GM23338 (cell line): ENCODE measurements around the gene ARID1B. TPM values are rescaled to one million over a fixed set of nuclear protein-coding genes. Genes with fewer than 3 reads are reported as not detected.

ENCODE experiments used
- ATAC-seq: fragments of 200-7000 bp; cut with Tn5 transposase; 3 replicates; pipeline ENCODE4 v1.9.1; 2020
- DNase-seq: peaks from one replicate; pipeline ENCODE4 v3.0.0-alpha.2; 2015; ENCODE audit warnings: low spot score
- H2AFZ ChIP-seq: fragments of 200-600 bp; sonication (generic); 2 replicates; pipeline ENCODE4 v1.8.0; 2016; ENCODE audit warnings: antibody characterized with exemption, mild to moderate bottlenecking, moderate library complexity
- H3F3A ChIP-seq: fragments of 200-600 bp; sonication (generic); replicated peaks from 2 replicates; pipeline ENCODE4 v1.8.0; 2017; ENCODE audit warnings: antibody characterized with exemption, mixed run types, low read depth
- H3K27ac ChIP-seq: fragments of 200-600 bp; sonication (generic); 2 replicates; pipeline ENCODE4 v1.6.1; 2016; ENCODE audit warnings: low read depth
- H3K27me3 ChIP-seq: fragments of 200-600 bp; sonication (generic); 2 replicates; pipeline ENCODE4 v1.8.0; 2016; ENCODE audit warnings: mild to moderate bottlenecking, mixed run types, moderate library complexity; ENCODE audit not compliant: insufficient read depth
- H3K36me3 ChIP-seq: fragments of 200-600 bp; sonication (generic); 2 replicates; pipeline ENCODE4 v1.8.0; 2016; ENCODE audit warnings: mild to moderate bottlenecking; ENCODE audit not compliant: insufficient read depth
- H3K4me1 ChIP-seq: fragments of 200-600 bp; sonication (generic); 2 replicates; pipeline ENCODE4 v1.8.0; 2016; ENCODE audit warnings: mild to moderate bottlenecking, moderate library complexity; ENCODE audit not compliant: insufficient read depth
- H3K4me2 ChIP-seq: fragments of 200-600 bp; sonication (generic); 2 replicates; pipeline ENCODE4 v1.7.1; 2017; ENCODE audit warnings: mixed run types
- H3K4me3 ChIP-seq: fragments of 200-600 bp; sonication (generic); 2 replicates; pipeline ENCODE4 v1.6.1; 2016; ENCODE audit warnings: mixed run types
- H3K79me2 ChIP-seq: fragments of 200-600 bp; sonication (generic); replicated peaks from 2 replicates; pipeline ENCODE4 v1.8.0; 2017; ENCODE audit warnings: mild to moderate bottlenecking; ENCODE audit not compliant: insufficient read depth
- H3K9me2 ChIP-seq: fragments of 200-600 bp; sonication (generic); 2 replicates; pipeline ENCODE4 v1.8.0; 2017; ENCODE audit not compliant: insufficient read depth
- H4K20me1 ChIP-seq: fragments of 200-600 bp; sonication (generic); replicated peaks from 2 replicates; pipeline ENCODE4 v1.8.0; 2017; ENCODE audit warnings: mild to moderate bottlenecking; ENCODE audit not compliant: insufficient read depth
- H3K27ac Mint-ChIP-seq: 2 replicates; pipeline ENCODE4 v1.8.0; 2020; ENCODE audit warnings: inconsistent platforms, mild to moderate bottlenecking, moderate library complexity, mixed read lengths
- H3K27me3 Mint-ChIP-seq: 3 replicates; pipeline ENCODE4 v1.8.0; 2022; ENCODE audit warnings: low read depth, mild to moderate bottlenecking, moderate library complexity, mixed read lengths, inconsistent platforms; ENCODE audit not compliant: insufficient read depth, poor library complexity
- H3K36me3 Mint-ChIP-seq: 3 replicates; pipeline ENCODE4 v1.8.0; 2021; ENCODE audit warnings: low read depth, mild to moderate bottlenecking, inconsistent platforms, moderate library complexity, mixed read lengths
- H3K4me1 Mint-ChIP-seq: 3 replicates; pipeline ENCODE4 v1.8.0; 2020; ENCODE audit warnings: mild to moderate bottlenecking, inconsistent platforms, mixed read lengths
- H3K4me3 Mint-ChIP-seq: 3 replicates; pipeline ENCODE4 v1.8.0; 2021; ENCODE audit warnings: moderate library complexity, mild to moderate bottlenecking, inconsistent platforms, mixed read lengths
- H3K9me3 Mint-ChIP-seq: 3 replicates; pipeline ENCODE4 v1.8.0; 2020; ENCODE audit warnings: moderate library complexity, mild to moderate bottlenecking, inconsistent platforms, mixed read lengths
- CREB1 ChIP-seq: fragments of 250-450 bp; sonication (Bioruptor Pico); IDR thresholded peaks from 2 replicates; pipeline ENCODE4 v1.5.0; 2020; ENCODE audit warnings: low read depth, mild to moderate bottlenecking, moderate library complexity
- CTCF ChIP-seq, 2 experiments: fragments of 200-600 bp in 1 of 2; sonication (generic) in 1 of 2; conservative IDR thresholded peaks; 2 replicates each; pipeline versions ENCODE4 v1.5.1 to v1.6.1; 2016 to 2017; ENCODE audit warnings: antibody characterized with exemption in 2 of 2, low read depth in 2 of 2, mild to moderate bottlenecking in 2 of 2, moderate library complexity in 1 of 2
- EZH2 ChIP-seq: fragments of 200-600 bp; sonication (generic); IDR thresholded peaks from one replicate; pipeline ENCODE4 v1.8.0; 2017; ENCODE audit warnings: antibody characterized with exemption, mild to moderate bottlenecking, low read depth; ENCODE audit not compliant: unreplicated experiment
- EZH2phosphoT487 ChIP-seq: fragments of 200-600 bp; sonication (generic); IDR thresholded peaks from one replicate; pipeline ENCODE4 v1.8.1; 2018; ENCODE audit warnings: antibody characterized with exemption; ENCODE audit not compliant: unreplicated experiment
- JUNB ChIP-seq: IDR thresholded peaks from one replicate; pipeline ENCODE4 v1.6.1; 2016; ENCODE audit warnings: antibody characterized with exemption; ENCODE audit not compliant: unreplicated experiment
- NANOG ChIP-seq: IDR thresholded peaks from 2 replicates; pipeline ENCODE4 v1.6.1; 2016; ENCODE audit warnings: antibody characterized with exemption, borderline replicate concordance
- POLR2AphosphoS5 ChIP-seq: IDR thresholded peaks from 2 replicates; pipeline ENCODE4 v1.6.1; 2016; ENCODE audit warnings: antibody characterized with exemption, low read depth
- REST ChIP-seq: IDR thresholded peaks from one replicate; pipeline ENCODE4 v1.6.1; 2018; ENCODE audit warnings: antibody characterized with exemption; ENCODE audit not compliant: unreplicated experiment
- STAT1 ChIP-seq: IDR thresholded peaks from one replicate; pipeline ENCODE4 v1.6.1; 2016; ENCODE audit warnings: antibody characterized with exemption; ENCODE audit not compliant: unreplicated experiment
- ZNF114 ChIP-seq: fragments of 250-450 bp; sonication (Bioruptor Pico); IDR thresholded peaks from 2 replicates; pipeline ENCODE4 v1.5.0; 2020; ENCODE audit warnings: mild to moderate bottlenecking, moderate library complexity
- ZNF331 ChIP-seq: fragments of 250-450 bp; sonication (Bioruptor Pico); IDR thresholded peaks from 2 replicates; pipeline ENCODE4 v1.5.0; 2020; ENCODE audit warnings: low read depth, mild to moderate bottlenecking, moderate library complexity
- ZNF462 ChIP-seq: fragments of 250-450 bp; sonication (Bioruptor Pico); IDR thresholded peaks from 2 replicates; pipeline ENCODE4 v1.5.0; 2020; ENCODE audit warnings: mild to moderate bottlenecking, moderate library complexity
- polyA plus RNA-seq: library from polyadenylated mRNA; unstranded; fragments of >200 nt; fragmentation: Nextera tagmentation; extraction: Ambion mirVana; gene quantifications from 2 replicates; pipeline ENCODE4 v1.2.1, GENCODE V29; 2016
- total RNA-seq: library from RNA; depleted of rRNA; stranded (reverse); fragments of >200 nt; shearing (Covaris generic); gene quantifications from 2 replicates; pipeline ENCODE4 v1.2.3, GENCODE V29; 2014

The ARID1B gene
- total and polyA plus RNA-seq, 2 experiments from 2014 or later: 59.3 to 72.2 TPM

- TF ChIP-seq POLR2AphosphoS5 (no peak), CTCF (conservative IDR thresholded peaks at IDR 0.05; ENCODE audit: low read depth in 2 of 2) (no peak), ZNF462 (no peak), NANOG (no peak), CREB1 (CRISPR knock-in tag) (no peak), EZH2phosphoT487 (no peak), JUNB (no peak), EZH2 (no peak), STAT1 (no peak), ZNF331 (CRISPR knock-in tag) (no peak), REST (no peak), ZNF114 (CRISPR knock-in tag) (no peak)
- Histone ChIP-seq H3K27me3 (no peaks in the 10 kb centered on the region), H4K20me1 (peaks cover 38% of the 10 kb centered on the region), H3F3A (no peaks in the 10 kb centered on the region), H3K4me1 (peaks cover 42% of the 10 kb centered on the region), H3K36me3 (no peaks in the 10 kb centered on the region), H3K79me2 (peaks cover 100% of the 10 kb centered on the region), H2AFZ (no peak overlapping the region), H3K4me2 (no peak overlapping the region), H3K9me2 (no peaks in the 10 kb centered on the region), H3K4me3 (no peak overlapping the region), H3K27ac (peak overlapping the region; percentile 57; the same call in 1 of the 2 replicates)
- no peak overlapping the region for H3K4me3 Mint-ChIP-seq
- peaks cover 57% of the 10 kb centered on the region for H3K4me1 Mint-ChIP-seq
- H3K27me3 Mint-ChIP-seq: peaks cover 15% of the 10 kb centered on the region
- peak overlapping the region; percentile 53; the same call in 1 of the 2 replicates for H3K27ac Mint-ChIP-seq
- DNase-seq: no peak
- ATAC-seq: peak; percentile 12; the same call in 1 of the 3 replicates
- H3K9me3 Mint-ChIP-seq: no peaks in the 10 kb centered on the region; the same call in 2 of the 3 replicates
- H3K36me3 Mint-ChIP-seq: peaks cover 5% of the 10 kb centered on the region; the same call in 2 of the 3 replicates
Measured at GRCh38 chr6:156795825-156796224, 18.6 kb downstream of the ARID1B start.
